HG03025 (cell line): ENCODE results near the gene MS4A7.
A peak's percentile ranks its signal among the peaks of the same experiment; 100 is the strongest.
"Not testable (repeated sequence)": the region's sequence is repeated elsewhere in the genome, so short reads cannot be mapped to it uniquely, and the experiment has no call there.

ENCODE experiments used
- ATAC-seq: cut with Tn5 transposase; IDR thresholded peaks from one replicate; pipeline ENCODE4 v1.9.1; 2021; ENCODE audit warnings: mild to moderate bottlenecking, moderate library complexity; ENCODE audit not compliant: unreplicated experiment, low FRiP score

MS4A7 gene

GRCh38 chr11:60378354-60378753 is at the start of gene MS4A7:
Gene MS4A7, plus strand, starts transcription at chr11:60378532. Its CDS starts 4,610 bp downstream, at chr11:60383142.
- peak; percentile 72 for ATAC-seq

- ATAC-seq, result no peak
These were observed 45.5 kb upstream of the MS4A7 start for GRCh38 chr11:60332846-60333245.

DNA sequence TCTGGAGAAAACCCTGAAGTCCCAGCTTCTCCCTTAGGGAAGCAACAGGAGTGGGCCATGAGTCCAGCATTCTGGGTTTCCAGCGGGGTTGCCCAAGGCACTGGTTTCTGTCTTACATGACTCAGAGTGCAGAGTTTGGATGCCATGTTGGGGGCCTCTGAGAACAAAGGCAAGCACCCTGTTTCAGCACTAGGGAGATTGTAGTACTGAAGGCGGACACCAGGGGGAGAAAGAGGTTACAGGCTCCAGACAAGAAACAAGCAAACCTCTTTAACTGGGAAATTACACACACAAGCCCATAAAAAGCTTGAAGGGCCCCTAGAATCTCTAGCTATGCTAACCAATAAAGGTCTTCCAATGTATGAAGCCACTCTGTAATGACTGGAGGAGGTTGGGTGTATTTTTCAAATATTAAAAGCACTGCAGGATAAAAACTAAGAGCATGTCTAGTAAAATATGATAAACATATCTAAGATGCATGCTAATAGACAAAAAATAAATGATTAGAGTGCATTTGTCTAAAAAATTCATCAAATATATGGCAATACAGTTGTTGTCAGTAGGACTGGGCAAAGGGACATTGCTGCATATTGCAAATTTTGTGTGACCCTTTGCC is 44.2 kb upstream of the MS4A7 start:
- ATAC-seq, result peak; percentile 82

GRCh38 chr11:60336767-60337391 is 41.5 kb upstream of the MS4A7 start:
- no peak for ATAC-seq

- no peak for ATAC-seq
These were observed 40.3 kb upstream of the MS4A7 start for GRCh38 chr11:60338053-60338452.

DNA sequence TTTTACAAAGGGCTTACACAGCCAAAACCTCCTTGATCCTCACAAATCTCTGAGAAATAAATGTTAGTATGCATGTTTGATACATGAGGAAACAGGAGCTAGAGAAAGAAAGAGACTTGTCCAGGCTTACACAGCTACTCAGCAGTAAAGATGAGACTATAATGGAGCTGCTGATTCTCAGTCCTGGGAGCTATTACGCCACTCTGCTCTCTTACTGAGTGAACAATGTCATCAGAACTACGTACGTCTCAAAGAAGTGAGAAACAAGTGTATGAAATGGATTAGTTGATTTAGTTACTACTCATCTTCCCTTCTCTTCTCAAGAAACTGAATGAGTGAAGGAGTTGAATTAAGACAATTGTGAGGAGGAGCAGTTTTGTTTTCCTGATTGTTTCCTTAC is 39.0 kb upstream of the MS4A7 start:
- ATAC-seq, result no peak

- no peak for ATAC-seq
These were observed 35.1 kb upstream of the MS4A7 start for GRCh38 chr11:60343094-60343704.

DNA sequence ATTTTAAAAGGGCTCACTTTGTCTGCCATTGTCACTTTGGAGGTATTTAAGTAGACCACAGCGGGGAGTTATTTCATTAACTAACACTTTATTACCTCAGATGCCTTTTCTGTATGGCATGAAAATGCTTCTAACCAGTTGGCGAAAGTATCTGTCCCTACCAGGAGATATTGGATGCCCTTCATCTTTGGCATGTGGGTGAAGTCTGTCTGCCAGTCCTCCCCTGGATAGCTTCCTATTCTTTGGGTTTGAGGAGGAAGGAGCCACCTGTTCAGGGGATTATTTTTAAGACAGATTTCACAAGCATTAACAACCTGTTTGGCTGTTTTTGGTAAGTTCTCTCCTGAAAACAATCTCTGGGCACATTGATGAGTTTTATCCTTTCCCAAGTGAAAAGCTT is 34.2 kb upstream of the MS4A7 start:
- ATAC-seq, result no peak

GRCh38 chr11:60345489-60345888 is 32.8 kb upstream of the MS4A7 start:
- ATAC-seq, result no peak

DNA sequence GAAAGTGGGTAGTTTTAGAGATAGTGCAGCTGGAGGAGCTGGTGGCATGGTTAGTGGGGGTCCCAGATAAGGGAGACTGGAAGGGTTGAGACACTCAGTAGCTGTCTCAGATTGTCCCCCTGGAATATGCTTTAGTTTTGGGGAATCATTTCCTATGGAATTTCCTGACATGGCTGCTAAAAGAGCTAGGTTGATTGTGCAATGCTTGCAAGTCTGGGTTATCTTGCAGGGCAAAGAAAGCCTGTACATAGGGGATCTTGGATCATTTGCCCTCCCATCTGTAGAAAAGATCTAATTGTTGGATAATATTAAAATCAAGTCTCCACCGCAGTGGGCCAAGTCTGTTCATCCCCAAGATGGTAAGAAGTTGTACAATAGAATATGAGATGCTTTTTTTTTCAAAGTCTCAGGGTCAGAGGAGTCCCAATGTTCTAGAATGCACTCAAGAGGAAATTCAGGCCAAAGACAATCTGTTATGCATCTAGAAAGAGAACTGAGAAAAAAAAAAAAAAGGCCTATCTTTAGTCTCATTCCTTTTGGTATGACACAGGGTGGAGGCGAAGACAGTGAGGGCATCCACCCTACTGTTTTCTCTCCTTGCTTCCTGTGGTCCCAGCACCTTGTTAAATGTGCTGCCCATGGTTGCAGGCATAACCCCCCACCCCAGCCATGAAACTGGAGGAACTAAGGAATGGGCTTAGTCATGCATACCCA is 31.1 kb upstream of the MS4A7 start:
- peak; percentile 67 for ATAC-seq

DNA sequence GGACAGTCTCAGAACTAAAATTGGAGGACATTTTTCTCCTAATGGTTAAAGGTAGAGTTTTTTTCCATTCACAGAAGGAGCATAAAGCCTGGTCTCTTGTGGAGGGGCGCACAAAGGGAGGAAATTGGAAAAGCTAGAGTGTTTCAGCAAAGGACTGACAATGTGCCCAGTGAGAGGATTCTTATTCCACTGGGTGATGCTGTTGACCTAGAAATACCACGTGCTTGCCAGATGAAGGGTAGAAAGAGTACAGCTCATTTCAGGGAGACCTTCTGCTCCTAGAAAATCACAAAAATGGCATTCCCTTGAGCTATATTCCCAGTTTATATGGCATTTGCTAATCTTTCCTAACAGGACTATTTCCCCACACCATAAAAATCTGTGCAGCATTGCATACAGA is 30.2 kb upstream of the MS4A7 start:
- no peak for ATAC-seq

GRCh38 chr11:60349990-60350389 is 28.3 kb upstream of the MS4A7 start:
- ATAC-seq, result no peak

GRCh38 chr11:60357771-60358170 is 20.6 kb upstream of the MS4A7 start:
- no peak for ATAC-seq

GRCh38 chr11:60360621-60361020 is 17.7 kb upstream of the MS4A7 start:
- no peak for ATAC-seq

- no peak for ATAC-seq
These were observed 16.1 kb upstream of the MS4A7 start for GRCh38 chr11:60362241-60362640.

- no peak for ATAC-seq
These were observed 14.5 kb upstream of the MS4A7 start for GRCh38 chr11:60363542-60364470.

- not testable (repeated sequence) for ATAC-seq
These were observed 11.9 kb upstream of the MS4A7 start for GRCh38 chr11:60366262-60366904.

DNA sequence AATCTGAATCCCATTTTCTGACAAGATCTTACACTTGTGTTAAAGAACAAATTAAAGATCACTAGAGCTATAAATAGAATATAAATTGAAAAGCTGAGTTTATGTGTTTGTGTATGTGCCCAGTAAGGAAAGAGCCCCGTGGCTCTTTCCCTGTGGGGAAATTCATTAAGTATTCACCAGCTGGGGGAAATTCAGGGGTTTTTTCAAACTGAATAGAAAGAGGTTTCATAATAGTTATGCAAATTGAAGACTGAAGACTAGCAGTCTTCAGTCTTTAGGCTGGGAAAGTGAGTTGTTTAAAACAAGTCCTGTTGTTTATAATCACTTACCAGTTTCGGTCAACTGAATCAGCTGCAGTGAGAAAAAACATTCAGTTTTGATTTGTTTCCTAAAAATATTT is 11.3 kb upstream of the MS4A7 start:
- ATAC-seq, result peak; percentile 79

DNA sequence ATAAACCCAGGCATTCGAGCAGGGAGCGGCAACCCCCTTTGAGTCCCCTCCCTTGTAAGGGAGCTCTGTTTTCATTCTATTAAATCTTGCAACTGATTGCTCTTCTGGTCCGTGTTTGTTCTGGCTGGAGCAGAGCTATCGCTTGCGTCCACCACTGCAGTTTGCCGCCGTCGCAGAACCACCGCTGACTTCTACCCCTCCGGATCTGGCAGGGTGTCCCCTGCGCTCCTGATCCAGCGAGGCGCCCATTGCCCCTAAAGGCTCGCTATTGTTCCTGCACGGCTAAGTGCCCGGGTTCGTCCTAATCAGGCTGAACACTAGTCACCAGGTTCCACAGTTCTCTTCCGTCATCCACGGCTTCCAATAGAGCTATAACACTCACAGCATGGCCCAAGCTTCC is 10.4 kb upstream of the MS4A7 start:
- ATAC-seq, result no peak

- no peak for ATAC-seq
These were observed 8.0 kb upstream of the MS4A7 start for GRCh38 chr11:60370252-60370810.
